Type B pancreatic cell (in vitro differentiated cells): ENCODE data around the gene DNAAF1. TPM values are rescaled to one million over a fixed set of nuclear protein-coding genes. Genes with fewer than 3 reads are reported as not detected.

ENCODE experiments used
- DNase-seq: peaks from one replicate; pipeline ENCODE4 v3.0.0; 2021; ENCODE audit warnings: mixed read lengths; ENCODE audit not compliant: unreplicated experiment; ENCODE audit errors: extremely low spot score
- H3K27ac Mint-ChIP-seq: 2 replicates; pipeline ENCODE4 v1.8.0; 2021; ENCODE audit warnings: mild to moderate bottlenecking, mixed read lengths
- H3K27me3 Mint-ChIP-seq: 2 replicates; pipeline ENCODE4 v1.8.0; 2021; ENCODE audit warnings: mixed read lengths
- H3K36me3 Mint-ChIP-seq: 2 replicates; pipeline ENCODE4 v1.8.0; 2021; ENCODE audit warnings: mixed read lengths
- H3K4me1 Mint-ChIP-seq: one replicate; pipeline ENCODE4 v1.8.0; 2021; ENCODE audit warnings: mixed read lengths; ENCODE audit not compliant: unreplicated experiment
- H3K4me3 Mint-ChIP-seq: 2 replicates; pipeline ENCODE4 v1.8.0; 2021; ENCODE audit warnings: mild to moderate bottlenecking, mixed read lengths
- H3K9me3 Mint-ChIP-seq: 2 replicates; pipeline ENCODE4 v1.8.0; 2021; ENCODE audit warnings: mixed read lengths
- total RNA-seq: library from RNA; stranded (reverse); gene quantifications from 2 replicates; pipeline ENCODE4 v1.2.1, GENCODE V29; 2021; ENCODE audit warnings: low replicate concordance
- TF ChIP-seq, protein P1 (sequence below): fragments of 200-600 bp; sonication (generic); conservative IDR thresholded peaks from 2 replicates; pipeline ENCODE4 v1.5.0; 2021; ENCODE audit warnings: antibody characterized with exemption, mild to moderate bottlenecking

DNAAF1 gene
- total RNA-seq, 1 donor from 2014 or later = 3.2 TPM

DNA sequence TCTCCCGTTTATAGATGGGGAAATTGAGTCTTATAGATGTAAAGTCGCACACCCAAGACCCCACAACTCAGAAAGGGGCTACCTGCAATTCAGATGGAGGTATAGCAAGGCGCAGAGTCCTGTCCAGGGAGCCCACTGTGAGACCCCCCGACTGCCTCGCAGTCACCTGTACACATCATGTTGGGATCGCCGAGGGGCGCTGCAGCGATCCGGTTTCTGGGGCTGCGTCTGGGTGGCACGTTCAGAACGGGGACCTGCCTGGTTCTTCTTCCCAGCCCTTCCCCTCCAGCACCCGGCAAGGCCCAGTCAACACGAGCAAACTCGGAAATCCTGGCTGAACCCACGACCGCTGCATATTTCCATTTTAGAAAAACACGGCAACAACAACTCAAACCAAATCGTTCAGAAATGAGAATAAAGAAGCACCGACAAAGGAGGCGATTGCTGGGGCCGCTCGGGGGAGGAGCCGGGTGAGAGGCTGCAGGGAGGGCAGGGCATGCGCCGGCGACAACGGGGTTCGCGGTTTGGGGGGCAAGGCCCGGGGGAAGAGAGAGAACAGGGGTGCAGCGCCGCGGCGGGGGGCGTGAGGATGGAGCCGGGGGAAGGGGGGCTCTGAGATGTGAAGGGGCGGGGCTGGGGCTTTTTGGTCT lies 774 bp upstream of the DNAAF1 start:
- Mint-ChIP-seq H3K4me3 (peak overlapping the region; percentile 99), H3K36me3 (peaks cover 13% of the 10 kb centered on the region), H3K9me3 (no peaks in the 10 kb centered on the region), H3K4me1 (peaks cover 14% of the 10 kb centered on the region), H3K27me3 (peaks cover 5% of the 10 kb centered on the region), H3K27ac (peak overlapping the region; percentile 90)
- DNase-seq = no peak
- TF ChIP-seq, protein P1, sequence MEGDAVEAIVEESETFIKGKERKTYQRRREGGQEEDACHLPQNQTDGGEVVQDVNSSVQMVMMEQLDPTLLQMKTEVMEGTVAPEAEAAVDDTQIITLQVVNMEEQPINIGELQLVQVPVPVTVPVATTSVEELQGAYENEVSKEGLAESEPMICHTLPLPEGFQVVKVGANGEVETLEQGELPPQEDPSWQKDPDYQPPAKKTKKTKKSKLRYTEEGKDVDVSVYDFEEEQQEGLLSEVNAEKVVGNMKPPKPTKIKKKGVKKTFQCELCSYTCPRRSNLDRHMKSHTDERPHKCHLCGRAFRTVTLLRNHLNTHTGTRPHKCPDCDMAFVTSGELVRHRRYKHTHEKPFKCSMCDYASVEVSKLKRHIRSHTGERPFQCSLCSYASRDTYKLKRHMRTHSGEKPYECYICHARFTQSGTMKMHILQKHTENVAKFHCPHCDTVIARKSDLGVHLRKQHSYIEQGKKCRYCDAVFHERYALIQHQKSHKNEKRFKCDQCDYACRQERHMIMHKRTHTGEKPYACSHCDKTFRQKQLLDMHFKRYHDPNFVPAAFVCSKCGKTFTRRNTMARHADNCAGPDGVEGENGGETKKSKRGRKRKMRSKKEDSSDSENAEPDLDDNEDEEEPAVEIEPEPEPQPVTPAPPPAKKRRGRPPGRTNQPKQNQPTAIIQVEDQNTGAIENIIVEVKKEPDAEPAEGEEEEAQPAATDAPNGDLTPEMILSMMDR = no peak

DNA sequence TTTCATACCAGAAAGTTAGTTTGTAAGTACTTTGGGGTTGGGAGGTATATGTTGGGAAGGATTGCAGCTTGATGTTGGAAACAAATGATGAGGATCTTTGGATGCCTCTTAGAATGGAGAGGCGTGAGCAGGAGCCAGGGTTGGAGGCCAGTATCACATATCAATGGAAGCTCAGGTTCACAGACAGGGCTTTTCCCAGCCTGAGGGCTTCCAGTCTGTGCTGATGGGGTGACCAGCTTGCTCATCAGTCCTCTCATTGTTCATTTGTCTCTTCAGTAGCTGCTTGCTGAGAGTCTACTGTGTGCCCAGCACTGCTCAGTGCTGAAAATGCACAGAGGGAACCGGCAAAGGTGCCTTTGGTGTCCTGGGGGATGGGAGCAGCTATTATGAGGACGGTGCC lies 5.8 kb downstream of the DNAAF1 start:
- TF ChIP-seq, protein P1 = no peak
- no peak for DNase-seq
- H3K36me3 Mint-ChIP-seq = no peaks in the 10 kb centered on the region
- peaks cover 6% of the 10 kb centered on the region for H3K4me1 Mint-ChIP-seq
- no peak overlapping the region for H3K4me3 Mint-ChIP-seq
- H3K27ac Mint-ChIP-seq = no peak overlapping the region
- no peaks in the 10 kb centered on the region for H3K9me3 Mint-ChIP-seq
- peaks cover 9% of the 10 kb centered on the region for H3K27me3 Mint-ChIP-seq

DNA sequence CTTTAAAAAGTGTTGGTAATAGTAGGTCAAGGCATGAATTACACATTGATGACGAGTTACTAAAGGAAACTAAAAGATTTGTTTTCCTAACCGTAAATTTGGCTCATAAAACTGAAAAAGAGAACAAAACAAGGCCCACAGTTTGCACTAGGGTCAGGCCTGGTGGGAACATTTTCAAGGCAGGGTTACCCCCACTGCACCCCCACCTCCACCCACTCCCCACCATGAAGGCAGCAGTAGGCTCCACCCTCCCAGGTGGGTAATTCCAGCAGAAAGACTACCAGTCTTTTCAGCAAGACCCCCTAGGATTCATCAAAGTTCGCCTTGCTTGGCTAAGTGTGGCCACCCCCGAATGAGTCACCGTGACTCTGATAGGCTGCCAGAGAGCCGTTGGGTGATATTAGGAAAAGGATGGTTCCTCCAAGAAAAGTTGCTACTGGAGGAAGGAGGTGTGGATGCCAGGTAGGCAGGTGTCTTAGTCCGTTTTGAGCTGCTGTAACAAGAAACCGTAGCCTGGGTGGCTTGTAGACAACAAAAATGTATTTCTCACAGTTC lies 8.6 kb downstream of the DNAAF1 start:
- TF ChIP-seq, protein P1 = no peak
- DNase-seq = no peak
- no peaks in the 10 kb centered on the region for H3K9me3 Mint-ChIP-seq
- H3K4me1 Mint-ChIP-seq = peaks cover 6% of the 10 kb centered on the region
- no peaks in the 10 kb centered on the region for H3K36me3 Mint-ChIP-seq
- H3K27ac Mint-ChIP-seq = no peak overlapping the region
- H3K27me3 Mint-ChIP-seq = peaks cover 7% of the 10 kb centered on the region
- no peak overlapping the region for H3K4me3 Mint-ChIP-seq

DNA sequence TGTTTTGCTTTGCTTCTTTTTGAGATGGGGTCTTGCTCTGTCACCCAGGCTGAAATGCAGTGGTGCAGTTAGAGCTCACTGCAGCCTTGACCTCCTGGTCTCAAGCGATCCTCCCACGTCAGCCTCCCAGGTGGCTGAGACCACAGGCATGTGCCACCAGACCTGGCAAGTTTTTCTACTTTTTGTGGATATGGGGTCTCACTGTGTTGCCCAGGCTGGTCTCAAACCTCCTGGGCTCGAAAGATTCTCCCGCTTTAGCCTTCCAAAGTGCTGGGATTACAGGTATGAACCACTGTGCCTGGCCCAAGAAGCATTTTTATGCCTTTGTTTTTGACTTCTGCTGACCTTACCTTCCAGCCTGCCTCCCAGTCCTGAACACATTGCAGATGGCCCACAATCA lies 10.1 kb downstream of the DNAAF1 start:
- DNase-seq = no peak
- peaks cover 19% of the 10 kb centered on the region for H3K27me3 Mint-ChIP-seq
- H3K4me1 Mint-ChIP-seq = peaks cover 9% of the 10 kb centered on the region
- no peak overlapping the region for H3K27ac Mint-ChIP-seq
- TF ChIP-seq, protein P1 = no peak
- H3K36me3 Mint-ChIP-seq = no peaks in the 10 kb centered on the region
- H3K4me3 Mint-ChIP-seq = no peak overlapping the region
- no peaks in the 10 kb centered on the region for H3K9me3 Mint-ChIP-seq

DNA sequence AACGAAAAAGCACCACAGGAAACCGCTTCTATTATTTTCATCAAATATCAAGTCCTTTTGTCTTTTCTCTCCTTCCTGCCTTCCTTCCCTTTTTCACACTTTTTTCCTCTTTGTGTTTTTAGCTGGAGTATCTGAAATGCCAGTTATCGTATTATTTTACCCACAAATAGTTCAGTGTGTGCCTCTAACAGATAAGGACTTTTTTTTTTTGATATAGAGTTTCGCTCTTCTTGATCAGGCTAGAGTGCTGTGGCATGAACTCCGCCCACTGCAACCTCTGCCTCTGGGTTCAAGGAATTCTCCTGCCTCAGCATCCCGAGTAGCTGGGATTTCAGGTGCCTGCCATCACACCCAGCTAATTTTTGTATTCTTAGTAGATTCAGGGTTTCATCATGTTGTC lies 10.7 kb downstream of the DNAAF1 start:
- no peak for DNase-seq
- H3K27me3 Mint-ChIP-seq = peaks cover 19% of the 10 kb centered on the region
- H3K36me3 Mint-ChIP-seq = no peaks in the 10 kb centered on the region
- H3K27ac Mint-ChIP-seq = no peak overlapping the region
- H3K4me3 Mint-ChIP-seq = no peak overlapping the region
- no peaks in the 10 kb centered on the region for H3K9me3 Mint-ChIP-seq
- TF ChIP-seq, protein P1 = no peak
- H3K4me1 Mint-ChIP-seq = peaks cover 9% of the 10 kb centered on the region
